ENCODE measurements around the gene NAV1. TPM values are rescaled to one million over a fixed set of nuclear protein-coding genes. Genes with fewer than 3 reads are reported as not detected.

The NAV1 gene
- total and polyA plus RNA-seq, 2 donors (not counting 3 experiments of a cell fraction or from before 2014, with no cell fraction given): 19.9 to 138 TPM

GRCh38 chr1:201563406-201563780 is 24.5 kb downstream of the NAV1 start:
- ChIA-PET CTCF (interaction anchor here (1.3 to 10.8 kb wide), 4 partner anchors 11 to 232 kb away, joined by 3 to 236 read pairs (median 4); no protein-coding TSS in a partner anchor), POLR2A (no interaction called here)
- Histone ChIP-seq H2AFZ (ENCODE audit: low read depth, low read length) (no peak overlapping the region), H3K9ac (replicated peaks; ENCODE audit: extremely low read depth, insufficient read depth, low read length) (no peak overlapping the region), H4K20me1 (replicated peaks; ENCODE audit: control insufficient read depth, extremely low read depth, insufficient read depth, low read length) (no peaks in the 10 kb centered on the region), H3K9me1 (replicated peaks; ENCODE audit: control insufficient read depth, extremely low read depth, insufficient read depth, low read length) (no peaks in the 10 kb centered on the region), H3K27ac (ENCODE audit: insufficient read depth, low read depth, low read length) (no peak overlapping the region), H3K79me2 (ENCODE audit: control insufficient read depth, insufficient read depth, low read length) (peaks cover 92% of the 10 kb centered on the region), H3K4me2 (ENCODE audit: insufficient read depth, low read length) (no peak overlapping the region), H3K27me3 (ENCODE audit: control insufficient read depth in 2 of 2, insufficient read depth in 2 of 2, low read length in 2 of 2) (no peaks in the 10 kb centered on the region), H3K36me3 (ENCODE audit: control insufficient read depth in 2 of 2, extremely low read depth in 1 of 2, insufficient read depth in 2 of 2, low read length in 2 of 2) (peaks cover 0 to 2% of the 10 kb centered on the region in 2 experiments), H3K9me3 (replicated peaks; ENCODE audit: control insufficient read depth, insufficient read depth, low read length) (no peaks in the 10 kb centered on the region), H3K4me1 (ENCODE audit: control insufficient read depth, extremely low read depth, insufficient read depth, low read length) (peaks cover 18% of the 10 kb centered on the region), H3K4me3 (replicated peaks in 1 of 3; ENCODE audit: insufficient read depth in 1 of 3, low read depth in 1 of 3, low read length in 3 of 3) (no peak overlapping the region)
- FAIRE-seq (no peak), DNase-seq (ENCODE audit: low read depth, low spot score) (no peak)
- TF ChIP-seq GATA2 (IDR thresholded peaks at IDR 0.05; ENCODE audit: insufficient read depth, insufficient read length, low read depth, low read length) (no peak), POLR2AphosphoS5 (IDR thresholded peaks at IDR 0.05; ENCODE audit: insufficient read depth, low read depth, low read length) (no peak), JUN (IDR thresholded peaks at IDR 0.05; ENCODE audit: borderline replicate concordance, insufficient read depth, insufficient read length, low read depth) (no peak), MYC (IDR thresholded peaks at IDR 0.05; ENCODE audit: low read depth, low read length) (no peak), MAX (IDR thresholded peaks at IDR 0.05; ENCODE audit: insufficient read depth, insufficient read length) (no peak), EZH2 (IDR thresholded peaks at IDR 0.05; ENCODE audit: borderline replicate concordance, low read depth, low read length, severe bottlenecking) (no peak), FOS (IDR thresholded peaks at IDR 0.05; ENCODE audit: borderline replicate concordance, insufficient read depth, low read length) (no peak), POLR2A (IDR thresholded peaks at IDR 0.05; ENCODE audit: low read depth, low read length) (no peak)
- TF ChIP-seq, protein P1, sequence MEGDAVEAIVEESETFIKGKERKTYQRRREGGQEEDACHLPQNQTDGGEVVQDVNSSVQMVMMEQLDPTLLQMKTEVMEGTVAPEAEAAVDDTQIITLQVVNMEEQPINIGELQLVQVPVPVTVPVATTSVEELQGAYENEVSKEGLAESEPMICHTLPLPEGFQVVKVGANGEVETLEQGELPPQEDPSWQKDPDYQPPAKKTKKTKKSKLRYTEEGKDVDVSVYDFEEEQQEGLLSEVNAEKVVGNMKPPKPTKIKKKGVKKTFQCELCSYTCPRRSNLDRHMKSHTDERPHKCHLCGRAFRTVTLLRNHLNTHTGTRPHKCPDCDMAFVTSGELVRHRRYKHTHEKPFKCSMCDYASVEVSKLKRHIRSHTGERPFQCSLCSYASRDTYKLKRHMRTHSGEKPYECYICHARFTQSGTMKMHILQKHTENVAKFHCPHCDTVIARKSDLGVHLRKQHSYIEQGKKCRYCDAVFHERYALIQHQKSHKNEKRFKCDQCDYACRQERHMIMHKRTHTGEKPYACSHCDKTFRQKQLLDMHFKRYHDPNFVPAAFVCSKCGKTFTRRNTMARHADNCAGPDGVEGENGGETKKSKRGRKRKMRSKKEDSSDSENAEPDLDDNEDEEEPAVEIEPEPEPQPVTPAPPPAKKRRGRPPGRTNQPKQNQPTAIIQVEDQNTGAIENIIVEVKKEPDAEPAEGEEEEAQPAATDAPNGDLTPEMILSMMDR (IDR thresholded peaks at IDR 0.05; ENCODE audit: extremely low read depth in 1 of 2, insufficient read depth in 1 of 2, low read depth in 1 of 2, low read length in 2 of 2): no peak
- BruUV-seq (replicated peaks): no TSS peak
- intact Hi-C loops (cut with micrococcal nuclease) (no loop called here), dilution Hi-C loops (cut with MboI; ENCODE audit: extremely low pct_ligation_motif_present, low sequenced_read_pairs) (loop anchor here (25.0 kb wide), 1 partner anchor 149 kb away; no protein-coding TSS in a partner anchor)
